ENCODE measurements around the gene ATP5F1D. TPM values are rescaled to one million over a fixed set of nuclear protein-coding genes. Genes with fewer than 3 reads are reported as not detected.
A peak's percentile ranks its signal among the peaks of the same experiment; 100 is the strongest.

ATP5F1D gene
- total and polyA plus RNA-seq, 2 of the 13 experiments (the other 11 are each of a cell fraction or from before 2014, with no cell fraction given), result 39.4 to 78.7 TPM

- TF ChIP-seq ZNF234 (CRISPR knock-in tag; conservative IDR thresholded peaks at IDR 0.05) (no peak), NFYC (CRISPR knock-in tag; IDR thresholded peaks at IDR 0.05) (0 out of 2 replicates have a peak, but pooled peaks have one; percentile 8), ZNF576 (CRISPR knock-in tag; IDR thresholded peaks at IDR 0.05) (no peak), NPAS2 (CRISPR knock-in tag; IDR thresholded peaks at IDR 0.05; ENCODE audit: borderline replicate concordance) (no peak), ZNF274 (CRISPR knock-in tag; IDR thresholded peaks at IDR 0.05) (peak; percentile 72; the same call in 1 of the 2 replicates), HCFC1 (IDR thresholded peaks at IDR 0.05; ENCODE audit: low read depth, low read length) (no peak), HOXA7 (CRISPR knock-in tag; IDR thresholded peaks at IDR 0.05) (no peak), ZFP1 (CRISPR knock-in tag; IDR thresholded peaks at IDR 0.05) (no peak), CREM (IDR thresholded peaks at IDR 0.05) (peak; percentile 70), CREM (CRISPR knock-in tag; IDR thresholded peaks at IDR 0.05) (no peak), DMTF1 (CRISPR knock-in tag; IDR thresholded peaks at IDR 0.05) (no peak), HNF1A (IDR thresholded peaks at IDR 0.05; ENCODE audit: low read depth) (no peak), HNF1A (CRISPR knock-in tag; IDR thresholded peaks at IDR 0.05; ENCODE audit: borderline replicate concordance) (0 out of 2 replicates have a peak, but pooled peaks have one; percentile 28), ZNF281 (CRISPR knock-in tag; IDR thresholded peaks at IDR 0.05; ENCODE audit: borderline replicate concordance) (0 out of 2 replicates have a peak, but pooled peaks have one; percentile 47), RFXAP (CRISPR knock-in tag; IDR thresholded peaks at IDR 0.05; ENCODE audit: borderline replicate concordance) (no peak), ZIK1 (CRISPR knock-in tag; IDR thresholded peaks at IDR 0.05; ENCODE audit: borderline replicate concordance, low read depth) (peak; percentile 60; the same call in 1 of the 2 replicates), PRPF4 (IDR thresholded peaks at IDR 0.05; ENCODE audit: low read depth, low read length, poor library complexity, severe bottlenecking) (no peak), PCBP1 (IDR thresholded peaks at IDR 0.05; ENCODE audit: borderline replicate concordance, low read depth, low read length) (no peak; the same call in 1 of the 2 replicates), XRCC5 (optimal IDR thresholded peaks at IDR 0.05; ENCODE audit: low read length) (peak; percentile 29)
Measured at GRCh38 chr19:1264801-1265614, 23.5 kb downstream of the ATP5F1D start (continued).

Measured in HepG2 (cell line).